NCI-H2081 (cell line): ENCODE results near the gene SLC15A3.

Experiments
- DNase-seq, 2 experiments: peaks; one replicate each; lab custom pipeline; 2025; lab: John Stamatoyannopoulos, UW

Gene SLC15A3

DNA sequence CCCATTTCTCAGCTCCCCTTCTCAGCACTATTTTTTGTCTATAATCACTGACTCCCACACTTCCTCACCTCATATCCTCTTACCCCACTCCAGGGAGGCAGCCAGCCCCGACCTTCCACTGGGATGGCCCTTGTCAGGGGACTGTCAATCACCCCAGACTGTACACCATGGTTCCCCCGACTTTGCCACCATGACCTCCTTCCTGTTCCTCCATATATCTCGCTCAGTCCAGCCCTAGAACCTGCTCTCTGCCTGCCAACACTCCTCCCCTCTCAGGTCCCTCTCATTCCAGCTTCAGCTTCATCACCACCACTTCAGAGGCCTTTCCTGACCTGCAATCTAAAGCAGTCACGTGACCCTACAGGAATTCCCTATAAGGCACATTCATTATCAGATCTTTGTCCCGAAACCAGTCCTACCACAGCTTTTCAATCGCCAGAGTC, 62.1 kb downstream of the SLC15A3 start:
- DNase-seq, result no peak

- peak; percentile 72 to 81 for DNase-seq
Observed at GRCh38 chr11:60887556-60887955, 64.4 kb downstream of the SLC15A3 start.
